ENCODE results near the gene PHF20. TPM values are rescaled to one million over a fixed set of nuclear protein-coding genes. Genes with fewer than 3 reads are reported as not detected.

PHF20 gene
- total and polyA plus RNA-seq, 2 of the 8 experiments (the other 6 are each of a cell fraction or from before 2014, with no cell fraction given), result 25.6 to 70.1 TPM

GRCh38 chr20:35950093-35950492, 178.3 kb downstream of the PHF20 start:
- H2BK12ac ChIP-seq (ENCODE audit: low read depth, low read length), result no peak overlapping the region
- no peak overlapping the region for H2AFZ ChIP-seq (ENCODE audit: low read length)
- FAIRE-seq (no peak), DNase-seq (ENCODE audit: low read depth in 1 of 2, low spot score in 2 of 2) (no peak)
- no peak overlapping the region for H3K23ac ChIP-seq (ENCODE audit: insufficient read length)
- H3K4me1 ChIP-seq (replicated peaks in 1 of 4; ENCODE audit: control insufficient read depth in 3 of 4, insufficient read depth in 4 of 4, low read length in 3 of 4), result peaks cover 0 to 5% (median 3%) of the 10 kb centered on the region in 4 experiments; a peak in 4 of 7 replicates
- no peaks in the 10 kb centered on the region for H3K9me3 ChIP-seq (ENCODE audit: insufficient read depth in 2 of 2, low read depth in 1 of 2, low read length in 1 of 2)
- no peak overlapping the region for H2BK120ac ChIP-seq (replicated peaks; ENCODE audit: low read depth, low read length)
- H3K4me2 ChIP-seq (ENCODE audit: insufficient read depth in 1 of 2, low read depth in 2 of 2, low read length in 2 of 2), result no peak overlapping the region
- no peak overlapping the region for H3K4me3 ChIP-seq (ENCODE audit: extremely low read depth in 1 of 4, insufficient read depth in 2 of 4, low read depth in 3 of 4, low read length in 4 of 4)
- H2BK20ac ChIP-seq (ENCODE audit: low read length), result no peak overlapping the region
- H3K14ac ChIP-seq (ENCODE audit: insufficient read length), result no peak overlapping the region
- H3K79me1 ChIP-seq (ENCODE audit: low read depth, low read length), result 0 out of 2 replicates have a peak, but pooled peaks cover 4% of the 10 kb centered on the region
- H3K23me2 ChIP-seq (ENCODE audit: low read depth, low read length), result peaks cover 8% of the 10 kb centered on the region
- no peak overlapping the region for H2BK5ac ChIP-seq (ENCODE audit: low read depth, low read length)
- no peak overlapping the region for H2BK15ac ChIP-seq (ENCODE audit: low read length)
- H3K18ac ChIP-seq (ENCODE audit: extremely low read depth, low read length), result no peak overlapping the region
- H3K4ac ChIP-seq (replicated peaks; ENCODE audit: insufficient read length, low read depth, low read length), result no peak overlapping the region
- no peaks in the 10 kb centered on the region for H3K27me3 ChIP-seq (replicated peaks in 1 of 4; ENCODE audit: control insufficient read depth in 3 of 4, extremely low read depth in 1 of 4, insufficient read depth in 3 of 4, low read length in 3 of 4)
- peaks cover 0 to 13% (median 3%) of the 10 kb centered on the region in 4 experiments; a peak in 4 of 8 replicates for H3K36me3 ChIP-seq (ENCODE audit: control insufficient read depth in 2 of 4, insufficient read depth in 4 of 4, low read length in 3 of 4)
- peaks cover 5 to 20% of the 10 kb centered on the region in 2 experiments; a peak in 2 of 4 replicates for H3K79me2 ChIP-seq (ENCODE audit: control insufficient read depth in 1 of 2, insufficient read depth in 2 of 2, low read length in 2 of 2)
- H4K20me1 ChIP-seq (replicated peaks in 1 of 2; ENCODE audit: control insufficient read depth in 1 of 2, insufficient read depth in 2 of 2, low read length in 2 of 2), result peaks cover 3 to 8% of the 10 kb centered on the region in 2 experiments
- no peak overlapping the region for H3K9ac ChIP-seq (replicated peaks in 1 of 4; ENCODE audit: extremely low read depth in 1 of 4, low read depth in 3 of 4, low read length in 3 of 4)
- no peak overlapping the region for H4K8ac ChIP-seq (ENCODE audit: extremely low read depth, insufficient read depth, low read length)
- no peak overlapping the region for H3K27ac ChIP-seq (ENCODE audit: low read depth, low read length)
- no peak overlapping the region for H4K5ac ChIP-seq (ENCODE audit: insufficient read length, low read depth, low read length)
- no peak overlapping the region for H4K91ac ChIP-seq (replicated peaks; ENCODE audit: insufficient read length, low read length)
- CTCF ChIA-PET (ENCODE audit: partially characterized antibody), result interaction anchor here (0.7 kb wide), 1 partner anchor 12 kb away, joined by 3 read pairs; no protein-coding TSS in a partner anchor
- WGBS, 2 experiments (ENCODE audit: extremely low coverage in 1 of 2, insufficient coverage in 1 of 2, insufficient read length in 1 of 2, insufficient replicate concordance in 2 of 2, low coverage in 1 of 2, low lambda C conversion rate in 2 of 2, missing lambda C conversion rate in 1 of 2), result 96% methylated on average over 7 of the region's 7 CpGs; no CpG with 5 or more reads in 1 of the 2 experiments
- H3K56ac ChIP-seq (replicated peaks; ENCODE audit: insufficient read length, low read depth, low read length), result no peak overlapping the region
- POLR2A ChIA-PET (ENCODE audit: partially characterized antibody), result interaction anchor here (1.2 kb wide), 2 partner anchors 208 to 216 kb away, joined by 3 read pairs; partner anchors contain the start of gene RBM39
- no peak overlapping the region for H2AK5ac ChIP-seq (ENCODE audit: low read depth, low read length)
- TF ChIP-seq CHD1 (IDR thresholded peaks at IDR 0.05; ENCODE audit: low read depth, low read length), result no peak
